MV-4-11 (cell line): ENCODE measurements around the gene ADCY2.

Experiments used
- DNase-seq: peaks from one replicate; lab custom pipeline; 2025; lab: John Stamatoyannopoulos, UW

The ADCY2 gene

GRCh38 chr5:7445068-7445467, 49.1 kb downstream of the ADCY2 start:
- DNase-seq = no peak

DNA sequence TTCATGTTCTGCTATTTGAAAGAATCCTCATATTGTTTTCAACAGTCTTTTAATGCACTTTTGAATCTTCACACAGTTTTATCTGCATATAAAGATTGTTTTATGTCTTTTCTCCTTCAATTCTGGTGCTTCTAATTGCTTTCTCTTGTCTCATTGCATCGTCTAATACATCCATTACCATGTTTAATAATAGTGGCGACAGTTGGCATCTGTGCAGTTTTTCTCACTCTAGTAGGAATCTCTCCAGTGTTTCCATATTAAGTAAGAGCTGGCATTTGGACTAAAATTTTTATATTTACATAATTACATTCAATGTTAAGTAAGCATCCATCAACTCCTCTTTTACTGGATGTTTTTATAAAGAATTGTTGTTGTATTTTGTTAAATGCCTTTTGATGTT, 49.9 kb downstream of the ADCY2 start:
- DNase-seq = no peak

- DNase-seq = no peak
Observed at GRCh38 chr5:7446913-7447312, 51.0 kb downstream of the ADCY2 start.

DNA sequence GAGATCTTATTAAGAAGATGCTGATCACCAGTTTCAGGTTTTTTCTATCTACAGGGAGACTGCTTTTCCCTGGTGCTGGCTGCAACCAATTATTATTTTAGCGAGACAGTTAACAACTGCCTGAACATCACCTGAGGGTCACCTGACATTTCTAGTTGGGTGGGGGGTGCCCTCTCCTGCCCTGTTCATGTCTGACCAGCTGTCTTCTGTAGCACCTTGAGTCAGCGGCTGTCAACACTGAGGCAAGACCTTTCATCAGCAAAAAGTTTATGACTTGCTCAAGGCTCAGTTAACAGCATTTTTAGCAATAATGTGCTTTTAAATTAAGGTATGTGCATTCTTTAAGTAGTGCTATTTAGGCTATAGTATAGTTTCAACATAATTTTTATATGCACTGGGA, 58.0 kb downstream of the ADCY2 start:
- no peak for DNase-seq

DNA sequence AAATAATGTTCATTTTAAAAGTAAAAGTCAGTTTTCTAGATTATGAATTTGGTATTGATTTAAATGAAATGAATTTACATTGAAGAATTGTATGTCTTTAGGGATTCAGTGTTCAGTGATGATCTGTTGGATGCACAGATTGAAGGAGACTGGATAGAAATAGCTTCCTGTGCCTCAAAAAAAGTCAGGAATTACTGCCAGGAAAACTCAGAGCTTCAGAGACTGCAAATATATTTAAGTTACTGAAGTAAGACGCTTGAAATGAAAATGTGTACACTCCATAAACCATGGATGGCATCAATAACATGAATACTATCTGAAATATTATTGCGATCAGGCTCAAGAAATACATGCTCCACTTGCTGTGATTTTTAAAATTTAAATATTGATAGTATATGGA, 60.3 kb downstream of the ADCY2 start:
- DNase-seq = no peak

GRCh38 chr5:7461371-7461770, 65.4 kb downstream of the ADCY2 start:
- DNase-seq = no peak

- no peak for DNase-seq
Observed at GRCh38 chr5:7462758-7463157, 66.8 kb downstream of the ADCY2 start.

GRCh38 chr5:7464182-7464581, 68.2 kb downstream of the ADCY2 start:
- no peak for DNase-seq

DNA sequence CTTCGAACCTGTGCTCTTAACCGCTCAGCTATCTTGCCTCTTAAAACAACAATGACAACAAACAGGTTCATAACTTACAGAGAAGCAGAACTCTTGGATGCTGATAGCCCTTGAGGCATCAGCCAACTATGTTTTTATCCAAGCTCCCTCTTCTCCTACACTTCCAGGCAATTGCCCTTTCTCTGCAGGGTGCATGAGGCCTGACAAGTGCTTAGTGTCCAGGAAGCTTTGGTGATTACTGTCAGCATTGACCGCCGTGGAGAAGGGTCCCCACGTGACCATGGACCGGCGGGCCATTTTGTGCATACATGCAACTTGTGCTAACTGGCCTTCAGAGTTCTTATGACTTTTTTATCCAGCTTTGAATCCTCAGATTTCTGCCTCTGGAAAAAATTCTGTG, 71.2 kb downstream of the ADCY2 start:
- DNase-seq = no peak

DNA sequence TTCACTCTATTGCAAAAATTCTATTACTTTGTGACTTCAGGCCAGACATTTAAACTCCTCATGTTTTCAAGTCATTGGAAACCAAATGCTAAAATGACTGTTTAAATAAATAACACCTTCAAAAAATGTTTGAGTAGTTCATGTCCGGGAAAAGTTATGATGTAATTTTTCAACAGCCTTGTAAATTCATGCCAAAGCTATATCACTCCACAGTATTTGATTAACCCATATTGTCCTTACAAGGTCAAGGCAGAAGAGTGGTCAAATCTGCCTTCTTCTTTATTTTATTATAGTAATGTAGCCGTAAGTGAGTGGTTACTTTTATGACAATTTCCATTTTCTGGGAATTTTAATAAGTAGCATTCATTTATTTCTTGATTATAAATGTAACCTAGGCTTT, 72.8 kb downstream of the ADCY2 start:
- no peak for DNase-seq

DNA sequence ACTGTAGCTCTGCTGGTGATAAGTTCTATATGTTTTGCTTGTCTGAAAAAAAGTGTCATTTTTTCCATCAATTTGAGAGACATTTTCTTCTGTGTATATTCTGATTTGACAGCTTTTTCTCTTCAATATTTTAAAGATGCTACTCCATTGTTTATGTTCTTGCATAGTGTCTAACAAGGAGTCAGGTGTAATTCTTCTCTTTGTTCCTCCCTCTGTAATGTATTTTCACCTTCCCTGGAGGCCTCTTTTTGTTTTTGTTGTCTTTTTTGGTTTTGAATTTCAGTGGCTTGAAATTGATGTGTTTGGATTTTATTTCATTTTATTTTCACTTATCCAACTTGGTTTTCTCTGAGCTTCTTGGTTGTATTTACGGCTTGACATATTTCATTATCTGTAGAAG, 75.8 kb downstream of the ADCY2 start:
- no peak for DNase-seq

- no peak for DNase-seq
Observed at GRCh38 chr5:7473115-7473514, 77.2 kb downstream of the ADCY2 start.

- no peak for DNase-seq
Observed at GRCh38 chr5:7473668-7474215, 77.8 kb downstream of the ADCY2 start.

DNA sequence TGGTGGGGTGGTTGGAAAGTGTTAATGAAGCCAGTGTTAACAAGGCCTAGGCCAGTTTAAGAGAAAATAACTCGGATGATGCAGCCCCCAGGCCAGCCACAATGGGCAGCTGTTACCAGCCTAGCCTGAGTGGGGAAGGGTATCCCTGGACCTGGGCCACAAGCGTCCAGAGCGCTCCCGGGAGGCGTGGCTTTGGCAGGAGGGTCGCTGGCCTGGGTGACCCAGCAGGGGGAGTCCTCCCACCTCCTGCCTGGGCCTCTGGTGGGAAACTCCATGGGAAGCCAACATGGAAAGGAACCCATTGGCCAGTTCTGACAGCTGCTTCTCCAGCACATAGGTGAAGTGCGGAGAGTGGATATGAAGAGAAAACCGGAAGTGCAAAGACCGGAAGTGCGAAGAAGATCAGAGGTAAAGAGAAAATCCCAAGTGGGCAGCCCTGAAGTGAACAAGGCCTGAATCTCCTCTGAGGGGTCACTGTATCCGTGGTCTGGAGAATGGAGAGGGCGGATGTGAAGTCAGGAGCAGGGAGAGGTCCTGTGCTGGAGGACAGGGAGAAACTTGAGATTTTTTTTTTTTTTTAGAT, 79.0 kb downstream of the ADCY2 start:
- no peak for DNase-seq

DNA sequence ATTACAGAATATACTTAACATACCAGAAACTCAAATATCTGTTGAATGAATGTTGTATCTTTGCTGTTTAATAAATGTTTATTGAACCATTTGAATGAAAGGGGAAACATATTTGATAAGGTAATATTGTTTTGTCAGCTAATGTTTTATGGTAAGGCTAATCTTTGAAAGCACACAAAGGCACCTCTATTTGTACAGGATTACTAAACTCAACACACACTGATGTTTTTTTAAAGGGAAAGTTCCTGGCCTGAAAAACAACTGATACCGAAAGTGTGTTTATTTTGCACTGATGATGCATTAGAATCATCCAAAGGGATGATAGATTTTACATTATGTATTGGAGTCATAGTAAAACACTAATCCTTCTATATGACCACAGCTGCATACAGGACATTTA, 82.5 kb downstream of the ADCY2 start:
- no peak for DNase-seq

GRCh38 chr5:7488734-7489133, 92.8 kb downstream of the ADCY2 start:
- no peak for DNase-seq

GRCh38 chr5:7492371-7492770, 96.4 kb downstream of the ADCY2 start:
- no peak for DNase-seq

DNA sequence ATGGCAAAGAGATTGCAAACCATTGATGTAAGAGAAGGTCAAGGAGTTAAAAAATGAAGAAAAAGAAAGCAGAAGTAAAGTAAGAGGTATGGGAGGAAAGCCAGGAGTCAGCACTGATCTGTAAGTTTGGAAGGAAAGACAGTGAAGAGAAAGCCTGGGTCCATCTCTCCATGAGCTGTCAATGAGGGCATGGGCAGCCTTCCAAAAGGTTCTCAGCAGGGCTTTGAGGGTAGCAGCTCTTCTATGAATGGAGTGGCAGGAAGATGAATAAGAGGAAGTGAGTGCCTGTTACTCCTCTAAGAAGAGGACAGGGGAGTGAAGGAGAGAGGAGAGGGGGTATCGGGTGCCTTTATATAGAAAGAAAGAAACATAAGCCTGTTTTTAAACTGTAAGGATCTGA, 97.1 kb downstream of the ADCY2 start:
- DNase-seq = no peak

DNA sequence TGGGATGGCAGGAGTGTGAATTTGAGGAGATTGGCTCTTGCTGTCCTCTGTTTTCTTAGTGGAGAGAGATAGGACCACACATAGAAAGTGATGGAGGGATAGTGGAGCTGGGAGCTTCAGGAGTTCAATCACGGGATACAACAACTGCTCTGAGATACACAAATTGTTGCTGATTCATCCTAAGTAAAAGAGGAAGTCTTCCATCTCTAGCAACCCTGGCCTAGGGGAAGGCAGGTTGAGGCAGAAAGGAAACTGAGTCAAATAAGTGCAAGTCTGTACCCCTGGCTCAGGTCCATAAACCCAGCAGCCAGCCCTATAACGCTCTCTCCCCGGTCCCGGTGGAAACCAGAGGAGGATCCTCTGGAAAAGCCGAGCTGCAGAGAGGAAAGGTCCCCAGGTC, 97.7 kb downstream of the ADCY2 start:
- DNase-seq = no peak

- DNase-seq = no peak
Observed at GRCh38 chr5:7494481-7495130, 98.7 kb downstream of the ADCY2 start.

DNA sequence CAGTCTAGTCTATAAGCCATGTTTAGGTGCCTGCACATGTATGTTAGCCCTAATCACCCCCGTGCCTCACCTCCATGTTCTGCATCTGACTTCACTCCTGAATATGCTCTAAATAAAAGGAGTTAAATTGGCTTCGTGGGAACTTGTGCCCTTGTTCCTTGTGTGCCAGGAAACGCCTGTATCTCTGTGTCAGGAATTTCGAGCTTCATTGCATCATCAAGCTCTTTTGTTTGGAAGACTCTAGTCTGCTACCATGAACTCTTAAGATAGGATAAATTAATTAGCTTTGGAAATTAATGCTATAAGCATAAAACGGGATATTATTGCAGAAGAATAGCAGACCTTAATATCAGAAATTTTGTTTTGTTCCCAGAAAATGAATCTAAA, 99.2 kb downstream of the ADCY2 start:
- DNase-seq = no peak

- DNase-seq = no peak
Observed at GRCh38 chr5:7500256-7500655, 104.3 kb downstream of the ADCY2 start.

GRCh38 chr5:7501061-7501460, 105.1 kb downstream of the ADCY2 start:
- no peak for DNase-seq

GRCh38 chr5:7503564-7503963, 107.6 kb downstream of the ADCY2 start:
- no peak for DNase-seq
